K562 (cell line): ENCODE measurements around the gene AP3S2. TPM values are rescaled to one million over a fixed set of nuclear protein-coding genes. Genes with fewer than 3 reads are reported as not detected.

Source experiments
- ETV6 ChIP-seq, 3 experiments: fragments of 150-350 bp in 1 of 3; sonication (generic) in 1 of 3; formaldehyde crosslinking in 1 of 3; IDR thresholded peaks; 2 replicates each; pipeline versions ENCODE4 v1.6.1 to v1.8.0; 2014 to 2022; ENCODE audit warnings: borderline replicate concordance in 2 of 3, low read depth in 2 of 3, antibody characterized with exemption in 1 of 3, low read length in 1 of 3, mild to moderate bottlenecking in 1 of 3, missing genetic modification reagents in 1 of 3
- FOXJ3 ChIP-seq: sonication (generic); formaldehyde crosslinking; IDR thresholded peaks from 2 replicates; pipeline ENCODE4 v1.4.0; 2020; ENCODE audit warnings: mild to moderate bottlenecking, missing genetic modification reagents
- MNT ChIP-seq, 2 experiments: fragments of 450-650 bp; conservative IDR thresholded peaks; 2 replicates each; pipeline ENCODE4 v1.6.1; 2017; ENCODE audit warnings: mild to moderate bottlenecking in 2 of 2, moderate library complexity in 2 of 2
- PREB ChIP-seq: sonication (generic); formaldehyde crosslinking; IDR thresholded peaks from 2 replicates; pipeline ENCODE4 v1.8.1; 2023; ENCODE audit warnings: mild to moderate bottlenecking, missing genetic modification reagents
- PURB ChIP-seq: sonication (generic); formaldehyde crosslinking; IDR thresholded peaks from 2 replicates; pipeline ENCODE4 v1.9.0; 2021; ENCODE audit warnings: low read depth, mild to moderate bottlenecking, missing genetic modification reagents
- RBM25 ChIP-seq: fragments of 200-400 bp; formaldehyde crosslinking; IDR thresholded peaks from 2 replicates; pipeline ENCODE4 v1.6.1; 2018; ENCODE audit warnings: low read length, low read depth, moderate library complexity; ENCODE audit not compliant: severe bottlenecking
- RBM39 ChIP-seq: fragments of 200-400 bp; formaldehyde crosslinking; optimal IDR thresholded peaks from 2 replicates; pipeline ENCODE3; 2018; ENCODE audit warnings: low read depth, low read length
- SAFB2 ChIP-seq: fragments of 200-400 bp; formaldehyde crosslinking; IDR thresholded peaks from 2 replicates; pipeline ENCODE4 v1.6.1; 2018; ENCODE audit warnings: borderline replicate concordance, low read length, low read depth, moderate library complexity; ENCODE audit not compliant: severe bottlenecking
- polyA plus RNA-seq, 8 experiments: library from polyadenylated mRNA; depleted of rRNA in 4 of 8; stranded (reverse) in 5 of 8; unstranded in 3 of 8; fragments of >200 nt; fragmentation: Nextera tagmentation in 2 of 8; fragmentation: Illumina TruSeq in 1 of 8; extraction: Ambion mirVana in 2 of 8; extraction: Trizol in 1 of 8; gene quantifications; 2 replicates each; pipeline versions ENCODE4 v1.2.1 to v1.2.3, GENCODE V29; 2011 to 2014; ENCODE audit warnings: inconsistent platforms in 1 of 8, missing spikeins in 1 of 8
- total RNA-seq, 7 experiments: library from RNA; depleted of rRNA in 6 of 7; stranded (reverse); fragments of >200 nt in 6 of 7; fragmentation: Illumina TruSeq in 2 of 7; extraction: Trizol in 2 of 7; gene quantifications; 2 replicates each; pipeline versions ENCODE4 v1.2.1 to v1.2.3, GENCODE V29; 2011 to 2021; ENCODE audit warnings: low replicate concordance in 1 of 7
- TF ChIP-seq, protein P1 (sequence below): fragments of 450-650 bp; IDR thresholded peaks from 2 replicates; pipeline ENCODE4 v1.6.1; 2016; ENCODE audit warnings: borderline replicate concordance
- TF ChIP-seq, protein P2 (sequence below): fragments of 450-650 bp; formaldehyde crosslinking; conservative IDR thresholded peaks from 2 replicates; pipeline ENCODE4 v1.4.0; 2022; ENCODE audit warnings: mild to moderate bottlenecking, missing genetic modification characterization

AP3S2 gene
- total and polyA plus RNA-seq, 9 of the 15 experiments (the other 6 are each of a cell fraction or from before 2014, with no cell fraction given), result 16.4 to 54.1 (median 37.4) TPM

GRCh38 chr15:89893696-89894447 is at the start of gene AP3S2 (continued):
- TF ChIP-seq MNT (conservative IDR thresholded peaks at IDR 0.05), result peak; percentile 60 to 84; a peak in 3 of 4 replicates
- TF ChIP-seq, protein P1, sequence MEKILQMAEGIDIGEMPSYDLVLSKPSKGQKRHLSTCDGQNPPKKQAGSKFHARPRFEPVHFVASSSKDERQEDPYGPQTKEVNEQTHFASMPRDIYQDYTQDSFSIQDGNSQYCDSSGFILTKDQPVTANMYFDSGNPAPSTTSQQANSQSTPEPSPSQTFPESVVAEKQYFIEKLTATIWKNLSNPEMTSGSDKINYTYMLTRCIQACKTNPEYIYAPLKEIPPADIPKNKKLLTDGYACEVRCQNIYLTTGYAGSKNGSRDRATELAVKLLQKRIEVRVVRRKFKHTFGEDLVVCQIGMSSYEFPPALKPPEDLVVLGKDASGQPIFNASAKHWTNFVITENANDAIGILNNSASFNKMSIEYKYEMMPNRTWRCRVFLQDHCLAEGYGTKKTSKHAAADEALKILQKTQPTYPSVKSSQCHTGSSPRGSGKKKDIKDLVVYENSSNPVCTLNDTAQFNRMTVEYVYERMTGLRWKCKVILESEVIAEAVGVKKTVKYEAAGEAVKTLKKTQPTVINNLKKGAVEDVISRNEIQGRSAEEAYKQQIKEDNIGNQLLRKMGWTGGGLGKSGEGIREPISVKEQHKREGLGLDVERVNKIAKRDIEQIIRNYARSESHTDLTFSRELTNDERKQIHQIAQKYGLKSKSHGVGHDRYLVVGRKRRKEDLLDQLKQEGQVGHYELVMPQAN, result peak; percentile 67; the same call in 1 of the 2 replicates
- TF ChIP-seq FOXJ3, result no peak
- TF ChIP-seq RBM39, result peak; percentile 94
- TF ChIP-seq, protein P2, sequence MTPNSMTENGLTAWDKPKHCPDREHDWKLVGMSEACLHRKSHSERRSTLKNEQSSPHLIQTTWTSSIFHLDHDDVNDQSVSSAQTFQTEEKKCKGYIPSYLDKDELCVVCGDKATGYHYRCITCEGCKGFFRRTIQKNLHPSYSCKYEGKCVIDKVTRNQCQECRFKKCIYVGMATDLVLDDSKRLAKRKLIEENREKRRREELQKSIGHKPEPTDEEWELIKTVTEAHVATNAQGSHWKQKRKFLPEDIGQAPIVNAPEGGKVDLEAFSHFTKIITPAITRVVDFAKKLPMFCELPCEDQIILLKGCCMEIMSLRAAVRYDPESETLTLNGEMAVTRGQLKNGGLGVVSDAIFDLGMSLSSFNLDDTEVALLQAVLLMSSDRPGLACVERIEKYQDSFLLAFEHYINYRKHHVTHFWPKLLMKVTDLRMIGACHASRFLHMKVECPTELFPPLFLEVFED (CRISPR knock-in tag), result 0 out of 2 replicates have a peak, but pooled peaks have one; percentile 39
- no peak for TF ChIP-seq SAFB2
- TF ChIP-seq PREB (CRISPR knock-in tag), result 0 out of 2 replicates have a peak, but pooled peaks have one; percentile 67
- 0 out of 4 replicates have a peak, but pooled peaks of 1 of the 2 experiments have one; percentile 51 for TF ChIP-seq ETV6 (IDR thresholded peaks at IDR 0.05; ENCODE audit: borderline replicate concordance in 1 of 2, low read depth in 2 of 2, low read length in 1 of 2)
- TF ChIP-seq ETV6 (CRISPR knock-in tag; IDR thresholded peaks at IDR 0.05; ENCODE audit: borderline replicate concordance), result 0 out of 2 replicates have a peak, but pooled peaks have one; percentile 15
- no peak for TF ChIP-seq RBM25
- TF ChIP-seq PURB, result no peak
